Thyroid gland (tissue), 4 donors: ENCODE measurements around the gene ARHGAP15.

Experiments
- CTCF ChIP-seq, 6 experiments: fragments of 200-600 bp in 3 of 6; fragments of 450-650 bp in 3 of 6; sonication (generic) in 3 of 6; IDR thresholded peaks; one replicate each; pipeline ENCODE4 v1.5.1; 2016 to 2019; ENCODE audit warnings: antibody characterized with exemption in 6 of 6, mild to moderate bottlenecking in 2 of 6, inconsistent platforms in 1 of 6, moderate library complexity in 1 of 6
- POLR2A ChIP-seq, 2 donors: fragments of 450-650 bp; IDR thresholded peaks; one replicate each; pipeline ENCODE4 v1.6.1; 2017; ENCODE audit warnings: antibody characterized with exemption in 2 of 2, mild to moderate bottlenecking in 2 of 2, moderate library complexity in 1 of 2

DNA sequence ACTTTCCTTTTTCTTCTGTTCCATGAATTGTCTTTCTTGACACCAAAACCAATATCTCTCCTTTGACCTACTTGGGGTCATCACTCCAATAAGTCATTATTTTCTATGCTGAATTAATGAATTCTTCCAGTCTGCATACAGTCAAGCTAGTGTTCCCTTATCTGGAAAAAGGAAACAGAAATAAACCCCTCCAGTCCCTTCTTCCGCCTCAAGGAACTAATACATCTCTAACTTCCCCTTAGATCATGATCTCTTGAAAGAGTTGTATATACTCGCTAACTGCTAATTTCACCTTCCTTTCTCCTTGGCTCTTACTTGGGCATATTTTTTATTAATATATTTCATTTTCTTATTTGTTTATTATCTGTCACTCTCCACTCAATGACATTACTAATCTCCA lies 7.3 kb upstream of the ARHGAP15 start:
- TF ChIP-seq CTCF (IDR thresholded peaks at IDR 0.05) (no peak), POLR2A (IDR thresholded peaks at IDR 0.05) (no peak)
